Thyroid gland (tissue), 4 donors: ENCODE results near the gene COPB1.

Experiments used
- POLR2A ChIP-seq, 2 donors: fragments of 450-650 bp; IDR thresholded peaks; one replicate each; pipeline ENCODE4 v1.6.1; 2017; ENCODE audit warnings: antibody characterized with exemption in 2 of 2, mild to moderate bottlenecking in 2 of 2, moderate library complexity in 1 of 2
- TF ChIP-seq, protein P1 (sequence below), 6 experiments: fragments of 200-600 bp in 3 of 6; fragments of 450-650 bp in 3 of 6; sonication (generic) in 3 of 6; IDR thresholded peaks; one replicate each; pipeline ENCODE4 v1.5.1; 2016 to 2019; ENCODE audit warnings: antibody characterized with exemption in 6 of 6, mild to moderate bottlenecking in 2 of 6, inconsistent platforms in 1 of 6, moderate library complexity in 1 of 6

DNA sequence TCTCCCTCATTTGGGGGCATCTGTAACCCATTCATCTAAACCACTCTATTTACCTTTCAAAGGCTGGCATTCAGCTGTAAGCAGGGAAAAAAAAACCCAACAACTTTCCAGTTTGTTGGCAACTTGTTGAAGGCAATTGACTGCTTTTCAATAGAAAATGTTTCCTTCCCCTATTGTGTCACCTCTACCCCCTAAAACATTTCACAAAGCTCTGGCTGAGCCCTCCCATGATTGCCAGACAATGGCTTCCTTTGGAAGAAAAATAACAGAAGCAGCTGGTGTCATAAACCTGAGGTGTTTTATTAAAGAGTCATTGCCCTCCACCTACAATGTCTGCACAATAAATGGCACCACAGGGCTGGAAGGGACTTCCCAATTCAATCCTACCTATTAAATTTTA, 42.7 kb upstream of the COPB1 start:
- TF ChIP-seq POLR2A (IDR thresholded peaks at IDR 0.05): no peak
- TF ChIP-seq, protein P1, sequence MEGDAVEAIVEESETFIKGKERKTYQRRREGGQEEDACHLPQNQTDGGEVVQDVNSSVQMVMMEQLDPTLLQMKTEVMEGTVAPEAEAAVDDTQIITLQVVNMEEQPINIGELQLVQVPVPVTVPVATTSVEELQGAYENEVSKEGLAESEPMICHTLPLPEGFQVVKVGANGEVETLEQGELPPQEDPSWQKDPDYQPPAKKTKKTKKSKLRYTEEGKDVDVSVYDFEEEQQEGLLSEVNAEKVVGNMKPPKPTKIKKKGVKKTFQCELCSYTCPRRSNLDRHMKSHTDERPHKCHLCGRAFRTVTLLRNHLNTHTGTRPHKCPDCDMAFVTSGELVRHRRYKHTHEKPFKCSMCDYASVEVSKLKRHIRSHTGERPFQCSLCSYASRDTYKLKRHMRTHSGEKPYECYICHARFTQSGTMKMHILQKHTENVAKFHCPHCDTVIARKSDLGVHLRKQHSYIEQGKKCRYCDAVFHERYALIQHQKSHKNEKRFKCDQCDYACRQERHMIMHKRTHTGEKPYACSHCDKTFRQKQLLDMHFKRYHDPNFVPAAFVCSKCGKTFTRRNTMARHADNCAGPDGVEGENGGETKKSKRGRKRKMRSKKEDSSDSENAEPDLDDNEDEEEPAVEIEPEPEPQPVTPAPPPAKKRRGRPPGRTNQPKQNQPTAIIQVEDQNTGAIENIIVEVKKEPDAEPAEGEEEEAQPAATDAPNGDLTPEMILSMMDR (IDR thresholded peaks at IDR 0.05): no peak
